Esophagus squamous epithelium (tissue), 5 donors: ENCODE data around the gene FBLN7. TPM values are rescaled to one million over a fixed set of nuclear protein-coding genes. Genes with fewer than 3 reads are reported as not detected.

Source experiments
- DNase-seq: peaks from one replicate; lab custom pipeline; 2025; lab: John Stamatoyannopoulos, UW
- H3K27ac ChIP-seq, 4 donors: fragments of 200-600 bp; sonication (generic); one replicate each; pipeline ENCODE4 v1.5.1; 2016 to 2019; ENCODE audit warnings: mild to moderate bottlenecking in 1 of 4
- H3K27me3 ChIP-seq, 4 donors: fragments of 200-600 bp; sonication (generic); 1 replicate in 3 of 4; 2 replicates in 1 of 4; pipeline versions ENCODE4 v1.5.1 to v1.6.0; 2017 to 2021; ENCODE audit warnings: antibody characterized with exemption in 1 of 4
- H3K36me3 ChIP-seq, 3 donors: fragments of 200-600 bp; sonication (generic); one replicate each; pipeline ENCODE4 v1.5.1; 2016 to 2019
- H3K4me1 ChIP-seq, 3 donors: fragments of 200-600 bp; sonication (generic); one replicate each; pipeline ENCODE4 v1.5.1; 2017 to 2019
- H3K4me3 ChIP-seq, 4 donors: fragments of 200-600 bp; sonication (generic); 1 replicate in 3 of 4; 2 replicates in 1 of 4; pipeline ENCODE4 v1.5.1; 2016 to 2019; ENCODE audit warnings: mild to moderate bottlenecking in 2 of 4, moderate library complexity in 1 of 4
- H3K9me3 ChIP-seq, 3 donors: fragments of 200-600 bp; sonication (generic); one replicate each; pipeline ENCODE4 v1.5.1; 2016 to 2019
- POLR2A ChIP-seq, 4 donors: fragments of 450-650 bp; IDR thresholded peaks; one replicate each; pipeline ENCODE4 v1.6.1; 2017; ENCODE audit warnings: antibody characterized with exemption in 4 of 4, mild to moderate bottlenecking in 4 of 4, moderate library complexity in 3 of 4
- WGBS, 2 donors: methylation state at CpG; one replicate each; pipeline ENCODE4 v1.1.5; 2018; 5-methylcytosine and 5-hydroxymethylcytosine counted together
- intact Hi-C: fragments of 100-400 bp; cut with DNase I; formaldehyde crosslinking; loops from one replicate; pipeline ENCODE4 v1.15.0; 2022
- total RNA-seq, 4 donors: library from RNA; depleted of rRNA; stranded (reverse); fragments of >200 nt; gene quantifications; one replicate each; pipeline ENCODE4 v1.1.0, GENCODE V29; 2016
- TF ChIP-seq, protein P1 (sequence below), 6 experiments: fragments of 450-650 bp in 4 of 6; fragments of 200-600 bp in 2 of 6; sonication (generic) in 2 of 6; IDR thresholded peaks; one replicate each; pipeline ENCODE4 v1.5.1; 2016 to 2019; ENCODE audit warnings: antibody characterized with exemption in 6 of 6, mild to moderate bottlenecking in 4 of 6, moderate library complexity in 4 of 6
- donor health status: DM: yes; HTN: yes; CAD: no.

FBLN7 gene
- total RNA-seq, 4 donors from 2014 or later = 1.1 to 2.9 (median 2.5) TPM; not detected in 1

- Histone ChIP-seq H3K9me3 (no peaks in the 10 kb centered on the region), H3K4me1 (peaks cover 4 to 16% (median 7%) of the 10 kb centered on the region in 3 donors), H3K4me3 (no peak overlapping the region), H3K36me3 (no peaks in the 10 kb centered on the region), H3K27ac (peak overlapping the region in 1 of 4 donors; percentile 46), H3K27me3 (peaks cover 0 to 14% (median 0%) of the 10 kb centered on the region in 4 donors)
- intact Hi-C loops = no loop called here
- 79 to 91% methylated on average over 14 to 19 of the region's 20 CpGs for WGBS, 2 donors
- TF ChIP-seq POLR2A (IDR thresholded peaks at IDR 0.05) = no peak
- TF ChIP-seq, protein P1, sequence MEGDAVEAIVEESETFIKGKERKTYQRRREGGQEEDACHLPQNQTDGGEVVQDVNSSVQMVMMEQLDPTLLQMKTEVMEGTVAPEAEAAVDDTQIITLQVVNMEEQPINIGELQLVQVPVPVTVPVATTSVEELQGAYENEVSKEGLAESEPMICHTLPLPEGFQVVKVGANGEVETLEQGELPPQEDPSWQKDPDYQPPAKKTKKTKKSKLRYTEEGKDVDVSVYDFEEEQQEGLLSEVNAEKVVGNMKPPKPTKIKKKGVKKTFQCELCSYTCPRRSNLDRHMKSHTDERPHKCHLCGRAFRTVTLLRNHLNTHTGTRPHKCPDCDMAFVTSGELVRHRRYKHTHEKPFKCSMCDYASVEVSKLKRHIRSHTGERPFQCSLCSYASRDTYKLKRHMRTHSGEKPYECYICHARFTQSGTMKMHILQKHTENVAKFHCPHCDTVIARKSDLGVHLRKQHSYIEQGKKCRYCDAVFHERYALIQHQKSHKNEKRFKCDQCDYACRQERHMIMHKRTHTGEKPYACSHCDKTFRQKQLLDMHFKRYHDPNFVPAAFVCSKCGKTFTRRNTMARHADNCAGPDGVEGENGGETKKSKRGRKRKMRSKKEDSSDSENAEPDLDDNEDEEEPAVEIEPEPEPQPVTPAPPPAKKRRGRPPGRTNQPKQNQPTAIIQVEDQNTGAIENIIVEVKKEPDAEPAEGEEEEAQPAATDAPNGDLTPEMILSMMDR (IDR thresholded peaks at IDR 0.05) = no peak
- no peak for DNase-seq
These were observed 2.9 kb downstream of the FBLN7 start for GRCh38 chr2:112140899-112141625.

GRCh38 chr2:112141626-112142007 lies 3.4 kb downstream of the FBLN7 start:
- H3K9me3 ChIP-seq = no peaks in the 10 kb centered on the region
- intact Hi-C loops = no loop called here
- no peaks in the 10 kb centered on the region for H3K36me3 ChIP-seq
- no peak overlapping the region for H3K27ac ChIP-seq
- TF ChIP-seq POLR2A (IDR thresholded peaks at IDR 0.05) = no peak
- TF ChIP-seq, protein P1 (IDR thresholded peaks at IDR 0.05) = no peak
- H3K27me3 ChIP-seq = peaks cover 0 to 14% (median 0%) of the 10 kb centered on the region in 4 donors
- H3K4me3 ChIP-seq = no peak overlapping the region
- WGBS, 2 donors = 67 to 81% methylated on average over 5 to 6 of the region's 7 CpGs
- H3K4me1 ChIP-seq = peaks cover 4 to 16% (median 7%) of the 10 kb centered on the region in 3 donors
- DNase-seq = no peak

GRCh38 chr2:112142525-112143078 lies 4.4 kb downstream of the FBLN7 start:
- DNase-seq = no peak
- no peaks in the 10 kb centered on the region for H3K9me3 ChIP-seq

DNA sequence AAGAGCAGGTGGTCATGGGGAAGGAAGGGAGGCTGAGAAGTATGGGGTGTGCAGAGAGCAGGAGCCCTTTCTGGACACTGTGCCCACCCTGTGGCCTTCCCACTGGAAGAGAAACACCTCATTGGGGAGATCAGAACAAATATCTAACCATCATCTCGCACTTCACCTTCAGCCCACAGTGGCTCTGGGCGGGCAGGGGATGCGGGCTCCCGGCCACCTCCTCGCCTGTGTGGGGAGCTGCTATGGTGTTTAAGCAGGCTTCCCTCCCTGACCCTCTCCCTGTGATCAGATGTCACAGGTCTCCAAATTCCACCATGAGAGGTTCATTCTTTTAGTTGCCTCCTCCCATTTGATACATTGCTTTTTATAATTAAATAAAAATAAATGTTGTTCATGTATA lies 5.0 kb downstream of the FBLN7 start:
- Histone ChIP-seq H3K4me3 (no peak overlapping the region), H3K9me3 (no peaks in the 10 kb centered on the region), H3K27ac (no peak overlapping the region), H3K36me3 (no peaks in the 10 kb centered on the region), H3K4me1 (peaks cover 0 to 6% (median under 1%) of the 10 kb centered on the region in 3 donors), H3K27me3 (peaks cover 0 to 10% (median 0%) of the 10 kb centered on the region in 4 donors)
- DNase-seq = no peak
- TF ChIP-seq, protein P1 (IDR thresholded peaks at IDR 0.05) = no peak
- TF ChIP-seq POLR2A (IDR thresholded peaks at IDR 0.05) = no peak
- whole genome bisulfite sequencing, 2 donors = 91 to 94% methylated on average over 5 of the region's 5 CpGs
- intact Hi-C loops = no loop called here

More at GRCh38 chr2:112142525-112143078, 4.4 kb downstream of the FBLN7 start:
- Histone ChIP-seq H3K4me3 (no peak overlapping the region), H3K4me1 (peaks cover 3 to 11% (median 4%) of the 10 kb centered on the region in 3 donors), H3K27ac (no peak overlapping the region), H3K36me3 (no peaks in the 10 kb centered on the region), H3K27me3 (peaks cover 0 to 14% (median 0%) of the 10 kb centered on the region in 4 donors)
- TF ChIP-seq, protein P1 (IDR thresholded peaks at IDR 0.05) = no peak
- no peak for TF ChIP-seq POLR2A (IDR thresholded peaks at IDR 0.05)
- intact Hi-C loops = no loop called here
- 87 to 93% methylated on average over 6 to 8 of the region's 8 CpGs for WGBS, 2 donors

GRCh38 chr2:112144966-112145365 lies 6.8 kb downstream of the FBLN7 start:
- intact Hi-C loops = no loop called here
- peaks cover 0 to 4% (median 0%) of the 10 kb centered on the region in 3 donors for H3K4me1 ChIP-seq
- TF ChIP-seq, protein P1 (IDR thresholded peaks at IDR 0.05) = no peak
- no peak for TF ChIP-seq POLR2A (IDR thresholded peaks at IDR 0.05)
- H3K36me3 ChIP-seq = no peaks in the 10 kb centered on the region
- H3K9me3 ChIP-seq = no peaks in the 10 kb centered on the region
- H3K4me3 ChIP-seq = no peak overlapping the region
- H3K27me3 ChIP-seq = peaks cover 0 to 6% (median 0%) of the 10 kb centered on the region in 4 donors
- H3K27ac ChIP-seq = no peak overlapping the region
- DNase-seq = no peak
- WGBS, 2 donors = 86 to 88% methylated on average over 6 of the region's 6 CpGs
